NCI-H2227 (cell line): ENCODE measurements around the gene JAZF1.
"Not testable (repeated sequence)": the region's sequence is repeated elsewhere in the genome, so short reads cannot be mapped to it uniquely, and the experiment has no call there.

Source experiments
- DNase-seq: peaks from one replicate; lab custom pipeline; 2025; ENCODE audit not compliant: unreplicated experiment; lab: John Stamatoyannopoulos, UW

JAZF1 gene

GRCh38 chr7:27948861-27949260, 231.7 kb downstream of the JAZF1 start:
- DNase-seq: no peak

- no peak for DNase-seq
Measured at GRCh38 chr7:27947586-27948278, 232.9 kb downstream of the JAZF1 start.

GRCh38 chr7:27946351-27946750, 234.2 kb downstream of the JAZF1 start:
- no peak for DNase-seq

- DNase-seq: no peak
Measured at GRCh38 chr7:27945058-27945795, 235.4 kb downstream of the JAZF1 start.

GRCh38 chr7:27944643-27945042, 236.0 kb downstream of the JAZF1 start:
- DNase-seq: no peak

- no peak for DNase-seq
Measured at GRCh38 chr7:27943241-27943640, 237.4 kb downstream of the JAZF1 start.

- no peak for DNase-seq
Measured at GRCh38 chr7:27942711-27943110, 237.9 kb downstream of the JAZF1 start.

GRCh38 chr7:27941522-27941921, 239.1 kb downstream of the JAZF1 start:
- no peak for DNase-seq

- DNase-seq: no peak
Measured at GRCh38 chr7:27940341-27940740, 240.3 kb downstream of the JAZF1 start.

- DNase-seq: no peak
Measured at GRCh38 chr7:27939893-27940292, 240.7 kb downstream of the JAZF1 start.

GRCh38 chr7:27936768-27937102, 243.9 kb downstream of the JAZF1 start:
- DNase-seq: no peak

- DNase-seq: no peak
Measured at GRCh38 chr7:27936047-27936767, 244.4 kb downstream of the JAZF1 start.

GRCh38 chr7:27933671-27934565, 246.7 kb downstream of the JAZF1 start:
- no peak for DNase-seq

GRCh38 chr7:27930910-27931476, 249.6 kb downstream of the JAZF1 start:
- no peak for DNase-seq

GRCh38 chr7:27929127-27929526, 251.5 kb downstream of the JAZF1 start:
- DNase-seq: no peak

GRCh38 chr7:27928001-27928400, 252.6 kb downstream of the JAZF1 start:
- no peak for DNase-seq

GRCh38 chr7:27925573-27926201, 254.9 kb downstream of the JAZF1 start:
- DNase-seq: no peak

- no peak for DNase-seq
Measured at GRCh38 chr7:27923642-27923980, 257.0 kb downstream of the JAZF1 start.

- DNase-seq: no peak
Measured at GRCh38 chr7:27922907-27923641, 257.5 kb downstream of the JAZF1 start.

- DNase-seq: not testable (repeated sequence)
Measured at GRCh38 chr7:27922389-27922788, 258.2 kb downstream of the JAZF1 start.
